Skin epidermis (tissue), 12 donors: Measurements from ENCODE around the gene HELZ.

ENCODE experiments used
- H3K27ac ChIP-seq, 21 experiments: fragments of 200-600 bp; sonication (generic) in 11 of 21; one replicate each; pipeline ENCODE4 v1.5.0; 2020; ENCODE audit warnings: mild to moderate bottlenecking in 3 of 21, inconsistent platforms in 2 of 21, moderate library complexity in 2 of 21
- H3K4me3 ChIP-seq, 7 experiments: fragments of 200-600 bp; sonication (generic) in 2 of 7; one replicate each; pipeline ENCODE4 v1.5.0; 2020; ENCODE audit warnings: inconsistent platforms in 2 of 7, mild to moderate bottlenecking in 2 of 7, moderate library complexity in 1 of 7

The HELZ gene

GRCh38 chr17:67058036-67058435 is 187.0 kb downstream of the HELZ start:
- no peak overlapping the region for H3K4me3 ChIP-seq

GRCh38 chr17:67056746-67057490 is 188.1 kb downstream of the HELZ start:
- Histone ChIP-seq H3K4me3 (no peak overlapping the region), H3K27ac (no peak overlapping the region)

More at GRCh38 chr17:67058036-67058435, 187.0 kb downstream of the HELZ start:
- no peak overlapping the region for H3K27ac ChIP-seq

- H3K27ac ChIP-seq = no peak overlapping the region
Observed at GRCh38 chr17:67055811-67056745, 188.9 kb downstream of the HELZ start.

DNA sequence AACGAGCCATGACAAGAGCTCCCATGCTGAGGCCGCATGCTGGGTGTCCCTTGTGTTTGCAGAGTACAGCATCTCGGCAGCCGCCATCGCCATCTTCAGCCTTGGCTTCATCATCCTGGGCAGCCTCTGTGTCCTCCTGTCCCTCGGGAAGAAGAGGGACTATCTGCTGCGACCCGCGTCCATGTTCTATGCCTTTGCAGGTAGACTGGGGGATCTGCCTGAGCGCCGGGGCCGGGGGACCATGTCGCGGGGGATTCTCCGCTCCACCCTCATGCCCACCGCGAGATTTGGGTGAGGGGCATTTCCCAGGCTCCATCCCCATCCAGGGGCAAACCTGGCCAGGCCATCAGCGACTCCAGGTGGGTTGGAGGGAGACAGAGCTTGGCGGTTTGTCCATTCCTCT is 190.0 kb downstream of the HELZ start:
- Histone ChIP-seq H3K4me3 (no peak overlapping the region), H3K27ac (no peak overlapping the region)

More at GRCh38 chr17:67055811-67056745, 188.9 kb downstream of the HELZ start:
- no peak overlapping the region for H3K4me3 ChIP-seq

- Histone ChIP-seq H3K27ac (no peak overlapping the region), H3K4me3 (no peak overlapping the region)
Observed at GRCh38 chr17:67054608-67055007, 190.4 kb downstream of the HELZ start.

DNA sequence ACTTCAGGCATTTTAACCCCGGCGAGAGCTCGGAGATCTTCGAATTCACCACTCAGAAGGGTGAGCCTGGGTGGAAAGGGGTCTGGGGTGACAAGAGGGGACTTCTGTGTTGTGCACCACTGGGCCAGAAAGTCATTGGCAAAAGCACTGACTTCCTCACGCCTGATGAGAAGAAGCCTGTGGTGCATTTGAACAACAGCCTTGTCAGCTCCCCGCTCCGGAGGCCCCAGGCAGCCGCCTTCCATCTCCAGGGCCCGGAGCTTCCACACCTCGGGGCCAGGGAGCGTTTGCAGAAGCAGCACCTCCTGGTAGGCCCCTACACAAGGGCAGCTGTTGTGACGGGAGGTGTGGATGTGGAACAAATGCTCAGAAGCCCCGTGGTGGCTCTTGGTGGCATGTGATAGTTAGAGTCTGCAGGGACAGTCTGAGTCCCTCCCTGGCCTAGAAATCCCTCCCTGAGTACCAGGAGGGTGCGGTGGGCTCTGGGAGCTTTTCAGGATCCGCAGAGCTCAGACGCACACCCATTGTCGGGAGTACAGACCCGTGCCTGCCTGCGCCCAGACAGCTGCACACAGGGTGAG is 190.9 kb downstream of the HELZ start:
- Histone ChIP-seq H3K4me3 (no peak overlapping the region), H3K27ac (no peak overlapping the region)

DNA sequence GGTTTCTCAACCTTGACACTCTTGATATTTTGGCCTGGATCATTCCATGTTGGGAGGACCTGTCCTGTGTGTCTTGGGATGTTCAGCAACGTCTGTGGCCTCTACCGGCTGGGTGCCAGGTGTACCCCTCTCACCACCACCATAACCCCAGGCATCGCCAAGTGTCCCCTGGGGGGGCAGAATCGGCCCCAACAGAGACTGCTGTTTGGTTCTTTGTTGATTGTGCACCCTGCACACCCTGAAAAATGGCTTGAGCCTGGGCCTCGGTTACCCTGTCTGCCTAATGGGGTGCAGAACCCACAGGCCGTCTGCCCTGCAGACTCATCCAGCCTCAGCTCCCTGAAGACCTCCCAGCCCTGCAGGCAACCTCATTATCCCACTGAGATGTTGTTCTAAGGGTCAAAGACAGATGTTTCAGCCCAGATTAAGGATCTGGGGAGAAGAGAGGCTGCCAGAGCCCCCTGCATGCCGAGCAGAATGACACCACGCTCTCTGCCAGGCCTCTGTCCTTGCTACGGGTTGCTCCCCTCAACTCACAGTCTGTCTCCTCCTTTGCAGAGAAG is 191.5 kb downstream of the HELZ start:
- H3K27ac ChIP-seq = no peak overlapping the region
- no peak overlapping the region for H3K4me3 ChIP-seq

DNA sequence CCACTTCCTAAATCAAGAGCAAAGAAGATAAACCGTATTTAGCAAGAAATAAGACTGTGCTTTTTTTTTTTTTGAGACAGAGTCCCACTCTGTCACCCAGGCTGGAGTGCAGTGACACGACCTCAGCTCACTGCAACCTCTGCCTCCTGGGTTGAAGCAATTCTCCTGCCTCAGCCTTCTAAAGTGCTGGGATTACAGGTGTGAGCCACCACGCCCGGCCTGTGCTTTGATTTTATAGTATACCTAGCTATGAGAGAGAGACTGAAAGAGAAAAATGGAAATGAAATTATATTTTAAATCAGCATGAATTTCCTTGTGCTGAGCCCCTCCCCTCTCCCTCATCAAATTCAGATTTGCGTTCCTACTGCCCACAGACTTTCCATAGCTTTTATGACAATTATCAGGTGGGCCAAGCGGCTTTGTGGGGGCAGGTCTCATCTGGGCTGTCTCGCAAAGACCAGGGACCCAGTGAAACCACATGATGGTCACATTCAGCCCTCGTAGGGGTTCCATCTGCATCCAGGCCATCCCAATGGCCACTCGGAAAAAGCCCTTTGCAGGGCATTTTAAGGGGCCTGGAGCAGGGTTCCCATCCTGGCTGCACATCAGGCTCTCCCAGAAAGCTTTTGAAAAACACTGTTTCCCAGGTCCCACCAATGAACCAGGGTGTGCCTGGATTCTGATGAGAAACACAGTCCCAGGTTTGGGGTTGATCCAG is 192.1 kb downstream of the HELZ start:
- Histone ChIP-seq H3K27ac (no peak overlapping the region), H3K4me3 (no peak overlapping the region)

DNA sequence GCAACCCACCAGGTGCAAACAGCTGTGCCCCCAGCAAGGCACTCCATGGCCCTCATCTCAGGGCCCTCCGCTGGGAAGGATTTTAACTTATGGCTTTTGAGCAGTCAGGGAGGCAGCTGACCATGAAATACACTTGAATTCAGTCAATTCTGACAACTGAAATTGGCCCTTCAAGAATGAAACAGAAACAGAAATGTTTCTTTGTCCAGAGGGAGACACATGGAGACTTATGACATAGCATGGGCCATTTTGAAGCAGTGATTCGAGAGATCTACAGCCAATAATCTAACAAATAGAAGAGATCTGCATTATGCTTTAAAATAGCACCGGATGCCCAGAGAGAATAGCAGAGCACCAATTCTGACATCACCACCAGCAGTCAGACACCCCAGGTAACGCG is 193.2 kb downstream of the HELZ start:
- H3K27ac ChIP-seq = no peak overlapping the region
- H3K4me3 ChIP-seq = no peak overlapping the region

DNA sequence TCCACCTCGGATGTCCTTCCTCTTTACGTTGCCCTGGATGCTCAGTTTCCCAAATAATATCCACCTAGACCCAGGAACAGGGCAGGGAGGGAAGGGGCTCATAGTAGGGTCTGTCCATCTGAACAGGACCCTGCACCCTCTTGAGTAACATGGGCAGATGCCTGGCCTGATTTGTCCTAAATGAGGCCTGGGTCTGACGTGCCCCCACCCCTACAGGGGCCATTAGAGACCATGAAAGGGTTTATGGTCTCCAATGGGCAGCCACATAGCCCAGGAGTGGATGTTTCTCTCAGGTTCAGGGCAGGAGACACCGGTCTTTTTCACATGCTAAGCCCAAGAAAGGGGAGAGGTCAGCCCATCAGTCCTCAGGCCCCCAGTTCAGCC is 193.8 kb downstream of the HELZ start:
- Histone ChIP-seq H3K27ac (no peak overlapping the region), H3K4me3 (no peak overlapping the region)

GRCh38 chr17:67050471-67051154 is 194.4 kb downstream of the HELZ start:
- H3K4me3 ChIP-seq = no peak overlapping the region

GRCh38 chr17:67050066-67050465 is 194.9 kb downstream of the HELZ start:
- Histone ChIP-seq H3K27ac (no peak overlapping the region), H3K4me3 (no peak overlapping the region)

More at GRCh38 chr17:67050471-67051154, 194.4 kb downstream of the HELZ start:
- no peak overlapping the region for H3K27ac ChIP-seq

DNA sequence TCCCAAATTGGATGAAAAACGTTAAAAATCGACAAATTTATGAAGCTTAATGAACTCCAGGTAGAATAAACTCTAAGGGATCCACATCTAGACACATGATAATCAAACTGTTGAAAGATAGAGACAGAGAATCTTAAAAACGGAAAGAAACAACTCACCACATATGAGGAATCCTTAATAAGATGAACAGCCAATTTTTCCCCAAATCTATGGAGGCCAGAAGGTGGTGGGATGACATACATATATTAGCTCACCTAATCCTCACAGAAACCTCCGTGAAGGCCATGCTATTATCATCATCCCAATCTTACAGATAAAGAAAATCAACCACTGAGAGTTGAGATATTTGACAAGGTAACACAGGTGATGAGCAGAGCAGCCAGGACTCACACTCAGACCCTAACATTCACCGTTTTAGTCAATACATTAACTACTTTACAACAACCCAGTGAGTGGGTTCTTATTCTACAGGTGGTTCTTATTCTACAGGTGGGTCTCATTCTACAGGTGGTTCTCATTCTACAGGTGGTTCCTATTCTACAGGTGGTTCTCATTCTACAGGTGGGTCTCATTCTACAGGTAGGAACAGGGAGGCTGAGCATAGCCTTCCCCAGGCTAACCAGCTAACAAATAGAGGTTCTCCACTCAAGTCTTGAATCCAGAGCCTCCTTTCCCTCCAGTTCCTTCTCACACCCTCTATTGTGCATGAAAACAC is 195.8 kb downstream of the HELZ start:
- Histone ChIP-seq H3K27ac (no peak overlapping the region), H3K4me3 (no peak overlapping the region)

DNA sequence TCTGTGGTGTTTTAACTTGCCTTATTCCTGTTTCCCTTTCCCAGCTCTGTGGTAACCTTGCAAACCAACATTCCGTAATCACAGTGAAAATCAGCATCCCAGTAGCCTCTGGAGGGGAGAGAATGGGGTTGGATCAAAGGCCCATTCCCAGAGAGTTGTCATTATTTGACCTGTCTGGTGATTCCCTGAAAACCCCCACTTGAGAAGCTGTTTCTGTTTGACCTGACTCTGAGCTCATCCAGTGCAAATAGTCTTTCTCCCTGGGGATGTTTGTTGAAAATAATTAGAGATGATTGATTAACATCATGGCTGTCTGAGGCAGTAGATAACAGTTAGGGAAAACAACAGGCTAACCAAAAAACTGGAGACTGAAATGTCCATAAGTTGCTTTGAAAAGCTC is 197.6 kb downstream of the HELZ start:
- Histone ChIP-seq H3K4me3 (no peak overlapping the region), H3K27ac (no peak overlapping the region)

- Histone ChIP-seq H3K27ac (no peak overlapping the region), H3K4me3 (no peak overlapping the region)
Observed at GRCh38 chr17:67046398-67046797, 198.6 kb downstream of the HELZ start.

GRCh38 chr17:67044940-67045339 is 200.1 kb downstream of the HELZ start:
- H3K27ac ChIP-seq = no peak overlapping the region

GRCh38 chr17:67044016-67044772 is 200.8 kb downstream of the HELZ start, which contains the start of gene CACNG1:
CACNG1 (plus strand) TSS chr17:67044554; CDS start chr17:67044661, 107 bp downstream.
- H3K4me3 ChIP-seq = no peak within 1 kb of the TSS
- no peak within 1 kb of the TSS for H3K27ac ChIP-seq

More at GRCh38 chr17:67044940-67045339, 200.1 kb downstream of the HELZ start:
- H3K4me3 ChIP-seq = no peak overlapping the region

DNA sequence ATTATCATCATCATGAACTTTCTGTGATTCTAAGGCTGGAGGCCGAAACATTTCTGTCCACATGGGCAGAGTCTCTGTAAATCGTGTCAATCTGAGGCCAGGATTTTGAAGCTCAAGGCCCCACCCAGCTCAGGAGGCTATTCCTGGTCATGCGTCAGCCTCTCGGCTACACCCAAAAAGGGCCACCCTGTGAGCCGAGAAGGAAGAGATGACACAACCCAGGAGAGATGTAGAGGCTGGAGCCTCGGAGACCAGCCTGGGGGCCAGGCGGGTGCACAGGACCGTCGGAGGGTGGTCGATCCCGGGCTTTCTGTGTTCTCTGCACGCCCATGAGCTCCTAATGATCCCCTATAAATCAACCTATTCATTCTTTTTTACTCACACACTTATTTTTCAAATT is 201.7 kb downstream of the HELZ start:
- no peak overlapping the region for H3K4me3 ChIP-seq
- no peak overlapping the region for H3K27ac ChIP-seq
